Esophagus muscularis mucosa (tissue), 4 donors: ENCODE measurements around the gene C19orf53. TPM values are rescaled to one million over a fixed set of nuclear protein-coding genes. Genes with fewer than 3 reads are reported as not detected.
A peak's percentile ranks its signal among the peaks of the same experiment; 100 is the strongest.
"Not testable (repeated sequence)": the region's sequence is repeated elsewhere in the genome, so short reads cannot be mapped to it uniquely, and the experiment has no call there.

Experiments
- DNase-seq: peaks from one replicate; pipeline ENCODE4 v3.0.0-alpha.2; 2017; ENCODE audit errors: extremely low spot score
- H3K27ac ChIP-seq, 4 donors: fragments of 200-600 bp; sonication (generic); replicated peaks in 1 of 4; 1 replicate in 3 of 4; 2 replicates in 1 of 4; pipeline ENCODE4 v1.5.1; 2016 to 2019; ENCODE audit warnings: mild to moderate bottlenecking in 1 of 4
- H3K27me3 ChIP-seq, 4 donors: fragments of 200-600 bp; sonication (generic); one replicate each; pipeline versions ENCODE4 v1.5.1 to v1.6.0; 2016 to 2019
- H3K36me3 ChIP-seq, 4 donors: fragments of 200-600 bp; sonication (generic); one replicate each; pipeline ENCODE4 v1.5.1; 2016 to 2019
- H3K4me1 ChIP-seq, 4 donors: fragments of 200-600 bp; sonication (generic); one replicate each; pipeline ENCODE4 v1.5.1; 2016 to 2019
- H3K4me3 ChIP-seq, 4 donors: fragments of 200-600 bp; sonication (generic); 1 replicate in 2 of 4; 2 replicates in 2 of 4; pipeline ENCODE4 v1.5.1; 2016 to 2019; ENCODE audit warnings: mild to moderate bottlenecking in 4 of 4, moderate library complexity in 1 of 4
- H3K9me3 ChIP-seq, 4 donors: fragments of 200-600 bp; sonication (generic); 1 replicate in 3 of 4; 2 replicates in 1 of 4; pipeline ENCODE4 v1.5.1; 2016 to 2019
- EP300 ChIP-seq: sonication (generic); formaldehyde crosslinking; IDR thresholded peaks from one replicate; pipeline ENCODE4 v1.6.1; 2017; ENCODE audit warnings: antibody characterized with exemption
- POLR2A ChIP-seq: fragments of 450-650 bp; IDR thresholded peaks from one replicate; pipeline ENCODE4 v1.6.1; 2017; ENCODE audit warnings: antibody characterized with exemption, moderate library complexity, mild to moderate bottlenecking, low read depth
- POLR2AphosphoS5 ChIP-seq, 2 donors: sonication (generic); formaldehyde crosslinking; IDR thresholded peaks; one replicate each; pipeline ENCODE4 v1.6.1; 2017; ENCODE audit warnings: antibody characterized with exemption in 2 of 2
- WGBS: methylation state at CpG from one replicate; pipeline ENCODE4 v1.1.5; 2018; 5-methylcytosine and 5-hydroxymethylcytosine counted together
- intact Hi-C: fragments of 100-400 bp; cut with DNase I; formaldehyde crosslinking; loops from one replicate; pipeline ENCODE4 v1.15.1; 2023
- total RNA-seq, 4 donors: library from RNA; depleted of rRNA; stranded (reverse); fragments of >200 nt; gene quantifications; one replicate each; pipeline versions ENCODE4 v1.1.0 to v1.2.1, GENCODE V29; 2016
- TF ChIP-seq, protein P1 (sequence below), 3 experiments: fragments of 200-600 bp in 2 of 3; fragments of 450-650 bp in 1 of 3; sonication (generic) in 2 of 3; IDR thresholded peaks; one replicate each; pipeline ENCODE4 v1.5.1; 2017 to 2019; ENCODE audit warnings: antibody characterized with exemption in 3 of 3, mild to moderate bottlenecking in 2 of 3, moderate library complexity in 1 of 3

Gene C19orf53
- total RNA-seq, 4 donors from 2014 or later, result 87.4 to 168 (median 104) TPM

DNA sequence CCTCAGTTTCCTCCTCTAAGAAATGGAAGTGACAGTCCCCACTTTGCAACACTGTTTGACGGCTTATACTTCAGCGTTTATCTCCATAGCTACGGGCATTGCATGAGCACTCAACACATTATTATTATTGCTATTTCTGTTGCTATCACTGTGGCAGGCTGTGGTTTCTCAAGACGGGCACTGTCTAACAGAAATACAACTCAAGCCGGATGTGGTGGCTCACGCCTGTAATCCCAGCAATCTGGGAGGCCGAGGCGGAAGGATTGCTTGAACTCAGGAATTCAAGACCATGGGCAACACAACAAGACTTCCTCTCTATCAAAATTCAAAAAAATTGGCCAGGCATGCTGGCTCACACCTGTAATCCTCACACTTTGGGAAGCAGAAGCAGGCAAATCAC lies 16.1 kb downstream of the C19orf53 start:
- WGBS, result 73% methylated on average over 8 of the region's 8 CpGs
- TF ChIP-seq POLR2AphosphoS5 (IDR thresholded peaks at IDR 0.05) (no peak), POLR2A (no peak)
- Histone ChIP-seq H3K27me3 (no peaks in the 10 kb centered on the region), H3K36me3 (no peaks in the 10 kb centered on the region), H3K9me3 (no peaks in the 10 kb centered on the region), H3K4me1 (peaks cover 14 to 41% (median 37%) of the 10 kb centered on the region in 4 donors), H3K4me3 (no peak overlapping the region), H3K27ac (no peak overlapping the region)
- no peak for DNase-seq
- intact Hi-C loops, result no loop called here

GRCh38 chr19:13793317-13793716 lies 19.1 kb downstream of the C19orf53 start:
- Histone ChIP-seq H3K4me1 (peaks cover 25 to 56% (median 50%) of the 10 kb centered on the region in 4 donors), H3K27ac (peak overlapping the region; percentile 89 to 97 (median 94))
- intact Hi-C loops, H3K36me3 ChIP-seq, DNase-seq, H3K4me3 ChIP-seq, H3K9me3 ChIP-seq, H3K27me3 ChIP-seq: not testable (repeated sequence)
- WGBS, result 81% methylated on average over 9 of the region's 9 CpGs

- DNase-seq, result peak; percentile 94
- Histone ChIP-seq H3K4me3 (peak overlapping the region; percentile 77 to 83 (median 80)), H3K36me3 (no peaks in the 10 kb centered on the region), H3K27ac (peak overlapping the region; percentile 89 to 97 (median 94)), H3K27me3 (no peaks in the 10 kb centered on the region), H3K4me1 (peaks cover 23 to 46% (median 42%) of the 10 kb centered on the region in 4 donors), H3K9me3 (no peaks in the 10 kb centered on the region)
- TF ChIP-seq POLR2AphosphoS5 (IDR thresholded peaks at IDR 0.05), result peak in 1 of 2 donors; percentile 67
- TF ChIP-seq, protein P1, sequence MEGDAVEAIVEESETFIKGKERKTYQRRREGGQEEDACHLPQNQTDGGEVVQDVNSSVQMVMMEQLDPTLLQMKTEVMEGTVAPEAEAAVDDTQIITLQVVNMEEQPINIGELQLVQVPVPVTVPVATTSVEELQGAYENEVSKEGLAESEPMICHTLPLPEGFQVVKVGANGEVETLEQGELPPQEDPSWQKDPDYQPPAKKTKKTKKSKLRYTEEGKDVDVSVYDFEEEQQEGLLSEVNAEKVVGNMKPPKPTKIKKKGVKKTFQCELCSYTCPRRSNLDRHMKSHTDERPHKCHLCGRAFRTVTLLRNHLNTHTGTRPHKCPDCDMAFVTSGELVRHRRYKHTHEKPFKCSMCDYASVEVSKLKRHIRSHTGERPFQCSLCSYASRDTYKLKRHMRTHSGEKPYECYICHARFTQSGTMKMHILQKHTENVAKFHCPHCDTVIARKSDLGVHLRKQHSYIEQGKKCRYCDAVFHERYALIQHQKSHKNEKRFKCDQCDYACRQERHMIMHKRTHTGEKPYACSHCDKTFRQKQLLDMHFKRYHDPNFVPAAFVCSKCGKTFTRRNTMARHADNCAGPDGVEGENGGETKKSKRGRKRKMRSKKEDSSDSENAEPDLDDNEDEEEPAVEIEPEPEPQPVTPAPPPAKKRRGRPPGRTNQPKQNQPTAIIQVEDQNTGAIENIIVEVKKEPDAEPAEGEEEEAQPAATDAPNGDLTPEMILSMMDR (IDR thresholded peaks at IDR 0.05), result no peak
- TF ChIP-seq POLR2A, result no peak
- no peak for TF ChIP-seq EP300
- 3% methylated on average over 8 of the region's 8 CpGs for WGBS
- intact Hi-C loops, result no loop called here
Measured at GRCh38 chr19:13794398-13794756, 20.1 kb downstream of the C19orf53 start.

DNA sequence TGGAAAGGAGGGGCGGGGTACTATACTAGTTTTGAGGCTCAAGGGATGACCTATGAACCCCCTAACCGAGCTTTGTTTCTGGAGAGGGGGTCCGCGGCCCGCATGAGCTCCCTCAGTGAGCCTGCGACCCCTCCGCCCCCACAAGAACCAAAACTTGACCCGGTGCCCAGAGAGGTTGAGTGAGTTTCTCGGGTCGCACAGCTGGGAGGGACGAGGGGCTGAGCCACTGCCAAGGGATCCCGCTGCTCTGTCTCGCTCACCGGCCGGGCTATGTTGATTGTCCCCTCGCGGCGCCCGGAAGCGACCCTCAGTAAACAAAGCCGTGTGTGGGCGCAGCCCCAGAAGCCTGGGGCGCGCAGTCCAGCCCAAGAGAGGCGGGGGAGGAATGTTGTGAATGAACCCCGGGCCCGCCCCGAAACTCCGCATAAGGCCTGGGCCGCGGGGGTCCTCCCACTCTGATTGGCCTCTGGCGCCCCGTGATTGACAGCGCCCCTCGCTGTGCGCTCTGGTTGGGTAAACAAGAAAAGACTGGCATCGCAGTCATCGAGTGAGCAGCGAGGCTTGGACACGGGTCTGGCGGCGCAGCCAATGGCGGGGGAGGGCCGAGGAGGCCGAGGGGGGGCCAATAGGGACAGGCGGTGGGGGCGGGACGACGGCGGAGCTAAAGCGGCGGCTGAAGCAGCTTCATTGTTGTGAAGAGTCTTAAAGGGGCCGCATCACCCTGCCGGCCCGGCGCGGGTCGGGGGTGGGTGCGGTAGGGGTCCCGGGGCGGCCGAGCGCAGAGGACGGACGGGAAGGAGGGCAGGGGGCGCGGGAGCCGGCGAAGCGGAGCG lies 20.7 kb downstream of the C19orf53 start, which contains the start of gene ZSWIM4:
Gene ZSWIM4 (plus strand): TSS at position 687 of the 833 bp plus-strand sequence. CDS start 206 bp downstream, outside the sequence.
- Histone ChIP-seq H3K9me3 (no peaks in the 10 kb centered on the region), H3K27ac (peak within 1 kb of the TSS; percentile 89 to 97 (median 94)), H3K4me3 (peak within 1 kb of the TSS; percentile 77 to 83 (median 80)), H3K36me3 (no peaks in the 10 kb centered on the region), H3K27me3 (no peaks in the 10 kb centered on the region), H3K4me1 (peaks cover 23 to 43% (median 42%) of the 10 kb centered on the region in 4 donors)
- WGBS, result 1% methylated on average over 40 of the region's 71 CpGs
- DNase-seq, result peak; percentile 100
- TF ChIP-seq POLR2A (peak; percentile 57), POLR2AphosphoS5 (IDR thresholded peaks at IDR 0.05) (peak; percentile 74 to 81), EP300 (no peak)
- intact Hi-C loops, result loop anchor here (5.0 kb wide), 1 partner anchor 37 kb away; no protein-coding TSS in a partner anchor

DNA sequence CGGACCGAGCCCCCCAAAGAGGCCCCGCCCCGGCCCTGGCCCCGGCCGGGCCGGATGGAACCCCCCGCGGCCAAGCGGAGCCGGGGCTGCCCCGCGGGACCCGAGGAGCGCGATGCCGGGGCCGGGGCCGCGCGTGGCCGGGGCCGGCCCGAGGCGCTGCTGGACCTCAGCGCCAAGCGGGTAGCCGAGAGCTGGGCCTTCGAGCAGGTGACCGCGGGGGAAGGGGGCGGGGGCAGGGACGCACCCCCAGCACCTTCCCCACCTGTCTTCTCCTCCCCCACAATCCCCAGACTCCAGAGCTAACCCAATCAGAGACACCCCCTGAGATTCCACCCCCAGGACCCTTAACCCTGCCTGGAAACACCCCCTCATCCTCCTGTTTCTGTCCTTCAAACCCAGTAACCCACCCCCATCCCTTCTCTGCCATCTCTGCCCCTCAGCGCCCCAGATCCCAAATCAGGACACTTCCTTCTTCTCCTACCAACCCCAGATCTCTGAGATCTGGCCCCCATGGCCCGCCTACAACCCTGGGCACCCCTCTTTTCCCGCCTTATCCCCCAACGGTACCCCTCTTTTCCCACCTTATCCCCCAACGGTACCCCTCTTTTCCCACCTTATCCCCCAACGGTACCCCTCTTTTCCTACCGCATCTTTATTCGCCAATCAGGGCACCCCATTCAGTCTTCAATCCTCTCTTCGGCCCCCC lies 21.5 kb downstream of the C19orf53 start:
- DNase-seq, result no peak
- intact Hi-C loops, result loop anchor here (5.0 kb wide), 1 partner anchor 37 kb away; no protein-coding TSS in a partner anchor
- 7% methylated on average over 33 of the region's 42 CpGs for WGBS

More for the DNA sequence above, 21.5 kb downstream of the C19orf53 start:
- Histone ChIP-seq H3K4me1 (peaks cover 23 to 43% (median 42%) of the 10 kb centered on the region in 4 donors), H3K27me3 (no peaks in the 10 kb centered on the region), H3K27ac (peak overlapping the region; percentile 89 to 97 (median 94)), H3K4me3 (peak overlapping the region; percentile 77 to 83 (median 80)), H3K9me3 (no peaks in the 10 kb centered on the region), H3K36me3 (peaks cover 0 to 3% (median 0%) of the 10 kb centered on the region in 4 donors)
- TF ChIP-seq POLR2AphosphoS5 (IDR thresholded peaks at IDR 0.05), result no peak
- no peak for TF ChIP-seq EP300
- TF ChIP-seq, protein P1 (IDR thresholded peaks at IDR 0.05), result no peak
- no peak for TF ChIP-seq POLR2A
